WI38 (cell line): ENCODE measurements around the gene MEX3D.

Experiments used
- H3K4me3 ChIP-seq: 2 replicates; pipeline ENCODE4 v1.5.1; 2011; ENCODE audit warnings: low read depth, mild to moderate bottlenecking, control low read depth, low read length
- TF ChIP-seq, protein P1 (sequence below): IDR thresholded peaks from 2 replicates; pipeline ENCODE4 v1.5.1; 2012; ENCODE audit warnings: low read depth, mild to moderate bottlenecking, control low read depth, low read length

MEX3D gene

DNA sequence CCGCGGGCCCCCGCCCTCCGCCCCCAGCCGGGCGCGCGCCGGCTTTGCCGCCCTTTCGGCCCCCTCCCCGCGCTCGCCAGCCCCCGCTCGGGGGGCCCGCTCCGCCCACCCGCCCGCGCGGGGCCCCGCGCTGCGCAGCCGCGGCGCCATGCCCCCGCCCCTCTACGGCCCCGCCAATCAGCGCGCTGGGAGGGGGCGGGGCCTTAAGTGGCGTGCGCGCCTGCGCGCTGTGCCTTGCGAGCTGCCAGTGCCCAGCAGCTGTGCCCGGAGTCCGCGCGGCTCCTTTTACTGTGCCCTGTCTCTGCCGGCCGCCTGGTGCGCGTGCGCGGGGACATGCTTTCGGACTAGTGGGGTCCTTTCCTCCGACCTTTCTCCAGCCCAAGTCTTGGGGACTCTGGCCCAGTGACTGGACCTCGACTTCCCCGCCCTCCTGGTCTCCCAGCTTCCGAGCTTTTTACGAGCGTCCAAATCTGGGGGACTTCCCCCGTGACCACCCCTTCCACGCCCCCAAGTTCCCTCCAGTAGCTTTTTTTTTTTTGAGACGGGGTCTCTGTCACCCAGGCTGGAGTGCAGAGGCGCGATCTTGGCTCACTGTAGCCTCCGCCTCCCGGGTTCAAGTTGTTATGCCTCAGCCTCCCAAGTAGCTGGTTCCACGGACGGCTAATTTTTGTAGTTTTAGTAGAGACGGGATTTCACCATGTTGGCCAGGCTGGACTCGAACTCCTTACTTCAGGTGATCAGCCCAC, 24.8 kb upstream of the MEX3D start, which contains the start of gene MBD3:
MBD3 (minus strand) TSS at position 111 of the 746 bp plus-strand sequence. CDS start 234 bp downstream, outside the sequence.
- TF ChIP-seq, protein P1, sequence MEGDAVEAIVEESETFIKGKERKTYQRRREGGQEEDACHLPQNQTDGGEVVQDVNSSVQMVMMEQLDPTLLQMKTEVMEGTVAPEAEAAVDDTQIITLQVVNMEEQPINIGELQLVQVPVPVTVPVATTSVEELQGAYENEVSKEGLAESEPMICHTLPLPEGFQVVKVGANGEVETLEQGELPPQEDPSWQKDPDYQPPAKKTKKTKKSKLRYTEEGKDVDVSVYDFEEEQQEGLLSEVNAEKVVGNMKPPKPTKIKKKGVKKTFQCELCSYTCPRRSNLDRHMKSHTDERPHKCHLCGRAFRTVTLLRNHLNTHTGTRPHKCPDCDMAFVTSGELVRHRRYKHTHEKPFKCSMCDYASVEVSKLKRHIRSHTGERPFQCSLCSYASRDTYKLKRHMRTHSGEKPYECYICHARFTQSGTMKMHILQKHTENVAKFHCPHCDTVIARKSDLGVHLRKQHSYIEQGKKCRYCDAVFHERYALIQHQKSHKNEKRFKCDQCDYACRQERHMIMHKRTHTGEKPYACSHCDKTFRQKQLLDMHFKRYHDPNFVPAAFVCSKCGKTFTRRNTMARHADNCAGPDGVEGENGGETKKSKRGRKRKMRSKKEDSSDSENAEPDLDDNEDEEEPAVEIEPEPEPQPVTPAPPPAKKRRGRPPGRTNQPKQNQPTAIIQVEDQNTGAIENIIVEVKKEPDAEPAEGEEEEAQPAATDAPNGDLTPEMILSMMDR: no peak
- peak within 1 kb of the TSS; percentile 73 for H3K4me3 ChIP-seq

DNA sequence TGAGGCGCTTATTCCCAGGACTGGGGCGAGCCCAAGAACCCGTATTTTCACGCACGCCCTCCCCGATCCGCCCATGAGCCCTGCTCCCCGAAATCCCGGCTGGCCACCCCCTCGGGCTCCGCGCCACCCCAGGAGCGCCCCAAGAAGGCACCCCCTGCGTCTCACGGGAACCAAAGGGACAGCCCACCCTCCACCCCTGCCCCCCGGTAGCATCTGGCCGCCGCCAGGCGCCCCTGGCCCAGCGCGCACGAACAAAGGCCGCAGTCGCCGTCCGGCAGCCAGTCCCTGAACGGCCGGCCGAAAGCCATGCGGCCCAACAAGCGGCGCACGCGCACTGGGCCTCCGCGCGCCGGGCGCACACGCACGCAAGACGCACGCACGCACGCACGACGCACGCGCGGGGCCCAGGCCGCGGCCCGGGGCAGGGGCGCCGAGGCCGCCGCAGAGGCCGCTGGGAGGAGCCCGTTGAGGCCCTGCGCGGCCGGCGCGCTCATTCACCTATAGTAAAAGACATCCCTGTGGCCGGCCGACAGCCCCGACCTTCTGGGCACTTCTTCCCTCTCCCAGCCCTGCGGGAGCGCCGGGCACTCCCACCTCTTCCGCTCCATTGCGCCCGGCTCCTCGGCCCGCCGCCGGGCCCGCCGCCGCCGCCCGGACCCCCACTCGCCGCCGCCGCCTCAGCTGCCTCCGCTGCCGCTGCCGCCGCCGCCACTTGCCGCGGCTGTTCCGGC, 24.1 kb upstream of the MEX3D start:
- peak overlapping the region; percentile 73 for H3K4me3 ChIP-seq
- TF ChIP-seq, protein P1: no peak

DNA sequence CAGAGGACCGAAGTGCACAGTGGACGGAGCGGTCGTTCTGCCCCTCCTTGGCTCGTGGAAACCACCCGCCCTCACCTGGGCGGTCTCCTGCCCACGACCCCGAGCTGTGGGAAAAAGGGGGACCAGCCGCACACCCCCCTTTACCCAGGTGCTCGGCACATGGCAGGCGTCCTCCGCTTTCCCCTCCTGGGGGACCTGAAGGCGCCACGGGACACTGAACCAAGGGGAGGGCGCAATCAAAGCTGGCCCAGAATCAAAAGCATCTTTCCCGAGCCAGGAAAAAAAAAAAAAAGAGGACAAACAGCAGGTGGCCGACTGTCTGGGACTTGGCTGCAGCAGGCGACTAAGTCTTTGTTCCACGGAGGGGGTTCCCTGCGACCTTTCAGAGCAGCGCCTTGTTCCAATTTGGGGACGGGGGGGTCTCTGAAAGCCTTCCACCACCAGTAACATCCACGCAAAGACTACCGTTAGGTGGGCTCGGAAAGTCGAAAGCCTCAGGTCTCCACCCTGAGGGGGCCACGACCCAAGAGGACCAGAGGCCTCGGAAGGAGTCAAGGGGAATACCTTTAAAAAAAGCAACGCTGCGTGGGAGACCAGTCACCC, 23.4 kb upstream of the MEX3D start:
- TF ChIP-seq, protein P1: no peak
- H3K4me3 ChIP-seq: peak overlapping the region; percentile 73

DNA sequence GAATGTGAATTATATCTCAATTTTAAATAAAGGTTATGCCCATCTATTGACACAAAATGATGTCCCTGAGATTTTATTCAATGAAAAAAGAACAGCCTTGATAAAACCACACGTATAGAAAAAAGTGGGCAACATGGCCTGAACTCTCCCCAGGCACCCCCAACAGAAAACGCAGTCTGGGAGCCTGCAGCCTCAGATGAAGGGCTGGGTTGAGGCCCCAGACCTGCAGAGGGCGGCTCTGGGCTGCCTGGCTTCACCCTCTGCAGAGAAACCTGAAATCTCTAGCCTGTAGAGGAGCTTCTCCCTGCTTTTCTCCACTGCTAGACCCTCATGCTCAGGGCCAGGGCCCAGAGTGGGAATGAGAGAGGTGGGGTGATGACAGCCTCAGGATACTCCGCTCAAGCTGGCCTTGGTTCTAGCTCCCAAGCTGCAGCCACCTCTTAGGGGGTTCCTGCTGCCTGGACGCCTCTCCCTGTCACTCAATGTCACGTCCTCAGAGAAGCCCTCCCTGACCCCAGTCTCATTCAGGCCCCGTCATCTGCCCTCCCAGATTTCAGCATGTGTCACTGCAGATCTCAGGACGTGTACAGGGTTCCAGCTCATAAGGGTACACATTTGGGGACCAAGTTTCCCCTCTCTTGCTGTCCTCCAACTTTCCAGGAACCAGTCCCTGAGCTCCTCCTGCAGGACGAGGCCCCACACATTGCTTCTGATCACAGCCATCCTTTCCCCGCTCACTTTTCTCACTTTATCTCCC, 22.7 kb upstream of the MEX3D start:
- peak overlapping the region; percentile 73 for H3K4me3 ChIP-seq
- TF ChIP-seq, protein P1: peak; percentile 20; the same call in 1 of the 2 replicates

DNA sequence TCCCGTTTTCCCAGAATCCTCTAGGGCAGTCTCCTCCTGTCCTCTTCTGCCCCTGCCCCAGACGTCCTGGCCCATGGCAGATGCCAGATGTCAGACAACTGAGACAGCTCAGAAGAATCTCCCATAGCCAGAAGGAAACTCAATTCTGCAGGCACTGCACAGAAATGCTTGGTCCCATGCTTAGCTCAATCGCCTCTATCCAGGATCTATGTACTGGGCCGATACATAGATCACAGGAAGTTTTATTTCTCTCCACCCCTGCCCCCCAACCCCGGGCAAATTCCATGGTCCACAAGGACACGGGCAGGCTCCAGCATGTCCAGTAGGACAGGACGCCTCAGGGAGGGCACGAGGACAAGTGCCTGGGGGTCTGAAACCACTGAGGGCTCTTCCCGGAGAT, 19.7 kb upstream of the MEX3D start:
- TF ChIP-seq, protein P1: no peak
- H3K4me3 ChIP-seq: no peak overlapping the region

- TF ChIP-seq, protein P1: no peak
- no peak overlapping the region for H3K4me3 ChIP-seq
Measured at GRCh38 chr19:1585243-1585580, 17.1 kb upstream of the MEX3D start.
